Activated naive CD4-positive, alpha-beta T cell treated with anti-CD3 and anti-CD28 coated beads for 36 hours (primary cell): ENCODE results near the gene PI4KB. TPM values are rescaled to one million over a fixed set of nuclear protein-coding genes. Genes with fewer than 3 reads are reported as not detected.

Experiments used
- CTCF ChIA-PET: fragments of 350-600 bp; sonication (Branson Sonifier 250); formaldehyde crosslinking; loops from one replicate; lab custom pipeline; 2021; ENCODE audit warnings: antibody characterized with exemption; lab: Charles Lee
- DNase-seq: peaks from one replicate; pipeline ENCODE4 v3.0.0-alpha.2; 2020
- H3K27ac Mint-ChIP-seq: one replicate; pipeline ENCODE4 v1.8.0; 2021; ENCODE audit warnings: mild to moderate bottlenecking, mixed read lengths
- H3K27me3 Mint-ChIP-seq: one replicate; pipeline ENCODE4 v1.8.0; 2021; ENCODE audit warnings: low read depth, mixed read lengths
- H3K36me3 Mint-ChIP-seq: one replicate; pipeline ENCODE4 v1.8.0; 2021; ENCODE audit warnings: low read depth, mixed read lengths
- H3K4me1 Mint-ChIP-seq: one replicate; pipeline ENCODE4 v1.8.0; 2021; ENCODE audit warnings: low read depth, mixed read lengths
- H3K4me3 Mint-ChIP-seq: one replicate; pipeline ENCODE4 v1.8.0; 2021; ENCODE audit warnings: mild to moderate bottlenecking, moderate library complexity, mixed read lengths
- H3K9me3 Mint-ChIP-seq: one replicate; pipeline ENCODE4 v1.8.0; 2021; ENCODE audit warnings: mixed read lengths
- intact Hi-C: fragments of 100-400 bp; cut with micrococcal nuclease; formaldehyde crosslinking; loops from one replicate; pipeline ENCODE4 v1.15.1; 2023
- total RNA-seq, 2 experiments: library from RNA; stranded (reverse); gene quantifications; one replicate each; pipeline ENCODE4 v1.2.3, GENCODE V29; 2021

Gene PI4KB
- total RNA-seq, 2 experiments from 2014 or later: 64.1 to 69.2 TPM

DNA sequence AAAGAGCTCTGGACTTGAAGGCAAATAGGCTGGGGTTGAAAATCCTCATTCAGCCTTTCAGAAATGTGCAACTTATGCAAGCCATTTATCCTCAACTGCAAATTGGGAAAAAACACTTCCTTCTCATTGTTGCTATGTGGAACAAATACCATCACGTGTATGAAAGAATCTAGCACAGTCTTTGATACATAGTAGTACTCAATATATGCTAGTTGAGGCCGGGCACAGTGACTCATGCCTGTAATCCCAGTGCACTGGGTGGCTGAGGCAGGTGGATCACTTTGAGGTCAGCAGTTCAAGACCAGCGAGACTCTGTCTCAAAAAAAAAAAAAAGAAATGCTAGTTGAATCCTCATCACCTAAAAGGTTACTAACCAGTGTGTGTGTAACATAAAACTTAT lies 8.2 kb downstream of the PI4KB start:
- Mint-ChIP-seq H3K36me3 (peaks cover 21% of the 10 kb centered on the region), H3K9me3 (no peaks in the 10 kb centered on the region), H3K27me3 (no peaks in the 10 kb centered on the region), H3K4me3 (no peak overlapping the region), H3K27ac (no peak overlapping the region), H3K4me1 (peaks cover 28% of the 10 kb centered on the region)
- intact Hi-C loops: no loop called here
- CTCF ChIA-PET: no interaction called here
- DNase-seq: no peak

DNA sequence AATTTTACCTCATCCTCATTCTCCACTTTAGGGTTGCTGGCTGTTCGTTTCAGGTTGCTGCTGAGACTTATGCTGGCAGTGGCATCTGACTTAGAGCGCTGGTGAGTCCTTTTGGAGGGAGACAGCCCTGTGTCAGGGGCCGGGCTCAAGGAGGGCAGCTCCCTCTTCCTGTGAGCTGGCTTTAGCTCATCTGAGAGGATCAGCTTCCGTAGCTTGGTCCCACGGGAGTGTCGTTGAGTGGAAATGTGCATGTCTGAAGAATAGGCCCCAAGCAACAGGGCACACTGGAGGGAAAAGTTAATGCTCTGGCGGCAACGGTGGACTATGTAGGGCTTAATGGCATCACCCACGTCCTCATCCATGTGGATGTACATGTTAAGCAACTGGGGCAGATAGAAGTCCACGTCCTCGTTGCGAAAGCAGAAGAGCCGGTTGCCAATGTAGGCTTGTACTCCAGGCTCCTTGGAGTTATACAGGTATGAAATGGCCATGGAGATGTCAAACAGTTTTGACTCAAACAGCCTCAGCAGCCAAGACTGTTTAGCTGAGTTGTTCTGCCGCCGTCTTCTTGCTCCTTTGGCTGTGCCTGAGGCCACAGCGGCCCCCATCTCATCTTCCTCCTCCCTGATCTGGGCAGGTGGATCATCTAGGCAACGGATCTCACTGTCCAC lies 11.5 kb downstream of the PI4KB start:
- CTCF ChIA-PET: interaction anchor here (0.7 to 3.3 kb wide), 3 partner anchors 14 to 233 kb away, joined by 3 to 10 read pairs (median 4); no protein-coding TSS in a partner anchor
- no peaks in the 10 kb centered on the region for H3K27me3 Mint-ChIP-seq
- intact Hi-C loops: no loop called here
- H3K4me3 Mint-ChIP-seq: no peak overlapping the region
- H3K9me3 Mint-ChIP-seq: no peaks in the 10 kb centered on the region
- H3K4me1 Mint-ChIP-seq: peaks cover 43% of the 10 kb centered on the region
- no peak overlapping the region for H3K27ac Mint-ChIP-seq
- DNase-seq: no peak
- H3K36me3 Mint-ChIP-seq: peaks cover 18% of the 10 kb centered on the region

DNA sequence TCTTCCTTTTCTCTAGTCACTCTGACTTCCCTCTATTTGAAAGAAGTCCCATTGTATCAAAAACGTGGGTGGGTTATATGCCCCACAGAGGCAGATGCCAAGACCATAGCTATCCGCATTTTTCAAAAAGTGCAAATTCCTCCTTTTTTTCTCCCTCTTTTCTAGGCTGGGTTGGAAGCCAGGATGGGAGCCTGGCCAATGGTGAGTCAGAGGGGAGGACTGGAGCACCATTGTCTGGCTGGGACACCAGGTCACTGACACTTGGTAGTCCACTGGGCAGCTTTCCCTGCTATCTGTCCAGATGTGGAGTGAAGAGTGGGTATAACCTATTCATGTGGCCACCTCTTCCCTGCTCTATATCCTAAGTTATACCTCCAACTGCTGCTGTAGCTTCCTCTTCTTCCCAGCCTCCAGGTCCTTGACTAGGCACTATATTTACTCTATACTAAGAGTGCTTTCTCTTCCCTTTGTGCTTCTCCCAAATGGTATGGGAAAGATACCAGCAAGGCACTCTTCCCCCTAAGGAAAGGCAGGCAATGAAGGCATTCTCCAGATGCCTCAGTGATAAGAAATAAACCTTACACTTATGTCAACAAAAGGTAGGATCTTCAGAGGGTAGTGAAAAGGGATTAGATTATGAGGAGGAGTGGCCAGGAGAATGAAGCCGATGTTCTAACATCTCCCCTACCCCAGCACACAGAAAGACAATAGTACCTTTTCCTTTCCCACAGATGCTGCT lies 12.9 kb downstream of the PI4KB start:
- peak overlapping the region; percentile 6 for H3K27ac Mint-ChIP-seq
- H3K4me1 Mint-ChIP-seq: peaks cover 38% of the 10 kb centered on the region
- peaks cover 15% of the 10 kb centered on the region for H3K36me3 Mint-ChIP-seq
- no peak for DNase-seq
- CTCF ChIA-PET: interaction anchor here (4.7 to 6.0 kb wide), 3 partner anchors 13 to 25 kb away, joined by 21 to 68 read pairs (median 43); partner anchors contain the start of gene PI4KB
- H3K4me3 Mint-ChIP-seq: no peak overlapping the region
- intact Hi-C loops: no loop called here
- H3K27me3 Mint-ChIP-seq: no peaks in the 10 kb centered on the region
- H3K9me3 Mint-ChIP-seq: no peaks in the 10 kb centered on the region

DNA sequence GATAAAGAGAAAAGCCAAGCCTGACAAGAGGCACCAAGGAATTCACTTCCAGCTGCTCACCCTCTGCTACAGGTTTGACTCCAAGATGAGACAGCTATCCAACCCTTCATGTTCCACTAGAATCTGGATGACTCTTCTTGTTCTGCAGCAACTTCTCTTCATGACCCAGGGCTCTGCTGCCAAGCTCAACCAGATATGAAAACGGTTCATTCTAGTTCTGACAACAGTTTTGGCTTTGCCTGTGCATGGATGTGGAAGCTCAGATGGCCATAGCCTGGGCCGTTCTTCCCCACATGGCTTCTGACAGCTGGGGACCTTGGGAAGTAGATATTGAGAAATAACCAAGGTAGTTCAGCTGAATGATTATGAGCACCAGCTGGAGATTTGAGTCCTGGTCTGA lies 13.7 kb downstream of the PI4KB start:
- peaks cover 37% of the 10 kb centered on the region for H3K4me1 Mint-ChIP-seq
- DNase-seq: no peak
- no peak overlapping the region for H3K27ac Mint-ChIP-seq
- no peaks in the 10 kb centered on the region for H3K9me3 Mint-ChIP-seq
- intact Hi-C loops: no loop called here
- H3K27me3 Mint-ChIP-seq: no peaks in the 10 kb centered on the region
- CTCF ChIA-PET: interaction anchor here (4.7 to 6.0 kb wide), 3 partner anchors 13 to 26 kb away, joined by 21 to 68 read pairs (median 43); partner anchors contain the start of gene PI4KB
- peaks cover 14% of the 10 kb centered on the region for H3K36me3 Mint-ChIP-seq
- no peak overlapping the region for H3K4me3 Mint-ChIP-seq

DNA sequence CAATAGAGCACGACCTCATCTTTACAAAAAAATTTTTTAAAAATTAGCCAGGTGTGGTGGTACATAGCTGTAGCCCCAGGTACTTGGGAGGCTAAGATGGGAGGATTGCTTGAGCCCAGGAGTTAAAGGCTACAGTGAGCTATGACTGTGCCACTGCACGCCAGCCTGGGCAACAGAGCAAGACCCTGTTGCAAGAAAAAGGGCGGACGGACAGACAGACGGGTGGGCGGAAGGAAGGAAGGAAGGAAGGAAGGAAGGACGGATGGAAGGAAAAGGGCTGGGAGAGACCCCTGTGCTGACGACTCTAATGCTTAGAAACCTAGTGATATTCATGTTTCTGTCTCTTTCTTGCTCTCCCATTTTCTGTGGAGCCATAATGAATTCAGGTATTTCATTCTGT lies 14.4 kb downstream of the PI4KB start:
- intact Hi-C loops: no loop called here
- H3K27ac Mint-ChIP-seq: peak overlapping the region; percentile 92
- H3K4me1 Mint-ChIP-seq: peaks cover 37% of the 10 kb centered on the region
- H3K4me3 Mint-ChIP-seq: no peak overlapping the region
- CTCF ChIA-PET: interaction anchor here (0.7 to 6.0 kb wide), 6 partner anchors 9 to 86 kb away, joined by 3 to 68 read pairs (median 17); partner anchors contain the start of genes PI4KB, PSMB4 and ZNF687
- no peaks in the 10 kb centered on the region for H3K27me3 Mint-ChIP-seq
- peaks cover 14% of the 10 kb centered on the region for H3K36me3 Mint-ChIP-seq
- no peak for DNase-seq
- no peaks in the 10 kb centered on the region for H3K9me3 Mint-ChIP-seq

DNA sequence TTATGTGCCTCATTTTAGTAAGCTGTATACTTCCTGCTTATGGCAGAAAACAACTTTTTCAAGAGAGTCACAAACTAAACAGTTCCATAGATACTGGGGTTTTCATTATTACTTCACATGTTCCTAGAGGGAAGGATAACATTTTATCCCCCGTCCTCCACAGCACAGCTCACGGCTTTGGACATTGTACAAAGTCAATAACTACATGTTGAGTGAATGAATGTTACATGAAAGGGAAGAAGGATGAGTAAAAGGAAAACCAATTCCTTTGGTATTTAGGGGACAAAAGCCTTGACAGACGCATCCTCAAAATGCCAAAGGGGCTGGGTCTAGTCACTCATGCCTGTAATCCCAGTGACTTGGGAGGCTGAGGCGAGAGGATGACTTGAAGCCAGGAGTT lies 14.8 kb downstream of the PI4KB start:
- Mint-ChIP-seq H3K4me3 (no peak overlapping the region), H3K4me1 (peaks cover 37% of the 10 kb centered on the region), H3K27ac (peak overlapping the region; percentile 92), H3K27me3 (no peaks in the 10 kb centered on the region), H3K36me3 (peaks cover 11% of the 10 kb centered on the region), H3K9me3 (no peaks in the 10 kb centered on the region)
- no peak for DNase-seq
- CTCF ChIA-PET: interaction anchor here (0.5 to 6.0 kb wide), 10 partner anchors 9 to 211 kb away, joined by 3 to 68 read pairs (median 4); partner anchors contain the start of genes PI4KB, PSMB4 and ZNF687
- intact Hi-C loops: no loop called here

DNA sequence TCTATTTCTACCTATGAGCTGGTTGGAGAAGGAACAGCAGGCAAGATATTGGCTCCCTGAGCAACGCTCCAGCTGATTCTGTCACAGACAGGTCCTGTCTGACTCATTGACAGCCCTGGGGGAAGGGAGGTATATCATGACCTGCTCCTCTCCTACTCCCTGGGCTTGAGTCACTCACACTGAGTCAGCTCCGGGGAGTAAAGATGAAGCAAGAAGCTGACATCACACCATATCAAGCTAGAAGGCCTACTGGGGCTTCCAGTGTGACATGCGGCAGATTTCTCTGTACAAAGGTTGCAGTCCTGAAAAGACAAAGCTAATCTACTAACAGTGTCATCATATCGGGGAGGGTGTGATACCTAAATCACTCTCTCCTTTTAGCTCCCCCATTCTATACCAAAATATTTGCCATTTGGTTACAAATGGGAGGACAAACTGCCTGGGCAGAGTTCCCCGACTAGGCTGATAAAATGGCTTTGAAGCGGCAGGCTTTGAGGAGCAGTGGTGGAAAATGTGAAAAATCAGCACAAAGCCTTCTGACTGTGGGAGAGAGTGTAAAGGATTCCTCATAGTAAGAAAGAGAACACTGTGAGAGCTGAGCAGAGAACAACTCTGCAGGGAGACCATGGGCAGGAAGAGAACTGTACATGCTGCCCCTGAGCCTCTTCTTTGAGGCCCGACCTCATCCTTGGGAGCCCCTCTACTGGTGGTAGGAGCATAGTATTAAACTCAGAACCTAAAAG lies 15.5 kb downstream of the PI4KB start:
- DNase-seq: peak; percentile 94
- intact Hi-C loops: loop anchor here (1.0 kb wide), 5 partner anchors 16 to 389 kb away; partner anchors contain the start of genes PI4KB, PSMB4 and RFX5
- peaks cover 37% of the 10 kb centered on the region for H3K4me1 Mint-ChIP-seq
- no peaks in the 10 kb centered on the region for H3K27me3 Mint-ChIP-seq
- H3K4me3 Mint-ChIP-seq: no peak overlapping the region
- H3K27ac Mint-ChIP-seq: peak overlapping the region; percentile 92
- no peaks in the 10 kb centered on the region for H3K9me3 Mint-ChIP-seq
- CTCF ChIA-PET: interaction anchor here (0.5 to 6.0 kb wide), 12 partner anchors 11 to 210 kb away, joined by 3 to 68 read pairs (median 4); partner anchors contain the start of genes PI4KB, PSMB4, RFX5 and ZNF687
- H3K36me3 Mint-ChIP-seq: peaks cover 15% of the 10 kb centered on the region

DNA sequence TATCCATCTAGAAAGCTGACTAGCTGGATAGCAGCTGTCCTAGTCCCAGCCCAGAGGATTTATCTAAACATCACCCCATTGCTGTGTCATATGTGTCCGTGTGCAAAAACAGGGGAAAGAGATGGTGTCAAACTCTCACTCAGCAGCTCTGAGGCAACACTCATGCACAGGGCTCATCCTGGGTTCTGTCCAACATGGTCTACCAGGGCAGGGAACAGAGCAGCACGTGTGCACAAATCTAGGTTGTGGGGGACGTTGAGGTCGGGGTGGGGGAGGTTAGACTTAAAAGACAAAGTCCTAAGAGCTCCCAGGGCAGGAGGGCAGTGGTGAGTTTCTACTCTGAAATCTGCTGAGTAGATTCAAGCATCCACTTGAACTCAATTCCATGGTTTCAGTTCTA lies 16.2 kb downstream of the PI4KB start:
- intact Hi-C loops: loop anchor here (1.0 kb wide), 5 partner anchors 16 to 389 kb away; partner anchors contain the start of genes PI4KB, PSMB4 and RFX5
- peak overlapping the region; percentile 92 for H3K27ac Mint-ChIP-seq
- no peak for DNase-seq
- H3K36me3 Mint-ChIP-seq: peaks cover 15% of the 10 kb centered on the region
- H3K4me3 Mint-ChIP-seq: no peak overlapping the region
- peaks cover 37% of the 10 kb centered on the region for H3K4me1 Mint-ChIP-seq
- no peaks in the 10 kb centered on the region for H3K27me3 Mint-ChIP-seq
- no peaks in the 10 kb centered on the region for H3K9me3 Mint-ChIP-seq
- CTCF ChIA-PET: interaction anchor here (0.7 to 6.0 kb wide), 6 partner anchors 10 to 36 kb away, joined by 3 to 68 read pairs (median 17); partner anchors contain the start of genes PI4KB, RFX5 and ZNF687

DNA sequence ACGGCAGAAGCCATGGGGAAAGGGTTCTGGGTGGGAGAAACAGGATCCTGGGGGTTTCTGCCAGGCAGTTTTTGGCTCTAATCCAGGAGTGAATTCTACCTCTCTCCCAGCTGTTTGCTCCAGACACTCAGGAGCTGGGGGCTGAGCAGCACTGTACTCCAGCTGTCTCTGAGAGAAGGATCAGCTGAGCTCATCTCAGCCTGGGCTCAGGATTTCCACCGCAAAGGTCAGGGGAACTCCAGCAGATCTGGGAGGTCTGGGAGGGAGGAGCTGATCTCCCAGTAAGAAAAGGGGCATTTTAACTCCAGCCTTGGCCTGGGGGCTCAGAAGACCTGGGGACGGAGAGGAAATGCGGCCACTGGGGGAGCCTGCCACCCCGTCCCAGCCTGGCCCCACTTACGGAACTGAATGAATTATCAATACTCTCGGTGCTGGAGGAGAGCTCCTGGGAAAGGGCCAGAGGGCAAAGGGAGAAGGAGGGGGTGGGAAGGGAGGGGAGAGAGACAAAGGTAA lies 17.3 kb downstream of the PI4KB start:
- intact Hi-C loops: no loop called here
- CTCF ChIA-PET: interaction anchor here (0.5 to 6.0 kb wide), 6 partner anchors 9 to 151 kb away, joined by 3 to 68 read pairs (median 14); partner anchors contain the start of gene PI4KB
- Mint-ChIP-seq H3K27me3 (no peaks in the 10 kb centered on the region), H3K4me1 (peaks cover 37% of the 10 kb centered on the region), H3K27ac (peak overlapping the region; percentile 17), H3K36me3 (peaks cover 24% of the 10 kb centered on the region), H3K9me3 (no peaks in the 10 kb centered on the region), H3K4me3 (no peak overlapping the region)
- no peak for DNase-seq

DNA sequence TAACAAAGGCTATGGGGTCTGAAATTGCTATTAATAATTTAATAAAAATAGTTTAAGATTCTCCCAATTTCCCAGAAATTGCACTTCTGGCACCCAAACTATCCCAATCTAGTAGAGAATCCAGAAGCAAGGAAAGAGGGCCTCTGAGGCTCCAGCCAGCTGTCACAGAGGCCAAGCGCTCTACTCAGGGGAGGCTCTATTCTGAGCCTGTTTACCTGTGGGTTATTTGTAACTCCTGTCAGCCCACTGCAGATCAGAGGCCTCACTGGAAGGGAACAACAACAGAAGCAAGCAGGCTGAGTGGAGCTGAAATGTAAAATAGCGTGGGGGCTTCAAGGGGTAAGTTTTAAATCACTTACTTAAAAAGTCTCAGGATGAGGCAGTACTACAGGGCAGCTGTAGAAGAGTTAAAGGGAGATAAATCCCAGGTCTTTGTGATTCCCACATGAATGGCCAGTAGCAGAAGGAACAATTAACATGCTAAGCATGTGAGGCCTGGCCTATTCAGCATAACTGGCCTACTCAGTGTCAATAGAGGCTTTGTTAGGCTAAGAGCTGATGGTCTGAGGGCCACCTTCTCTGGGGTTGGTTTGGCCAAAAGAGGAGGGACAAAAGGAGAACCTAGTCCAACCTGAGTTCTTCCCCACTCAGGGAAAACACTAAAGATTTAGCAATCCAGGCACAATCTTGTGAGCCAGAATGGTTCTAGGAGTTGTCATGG lies 32.3 kb downstream of the PI4KB start:
- no peak for DNase-seq
- no peaks in the 10 kb centered on the region for H3K4me1 Mint-ChIP-seq
- intact Hi-C loops: no loop called here
- H3K27me3 Mint-ChIP-seq: no peaks in the 10 kb centered on the region
- no peak overlapping the region for H3K4me3 Mint-ChIP-seq
- no peaks in the 10 kb centered on the region for H3K9me3 Mint-ChIP-seq
- peaks cover 25% of the 10 kb centered on the region for H3K36me3 Mint-ChIP-seq
- H3K27ac Mint-ChIP-seq: peak overlapping the region; percentile 56
- CTCF ChIA-PET: interaction anchor here (0.6 to 7.2 kb wide), 6 partner anchors 9 to 389 kb away, joined by 3 to 59 read pairs (median 4); no protein-coding TSS in a partner anchor

DNA sequence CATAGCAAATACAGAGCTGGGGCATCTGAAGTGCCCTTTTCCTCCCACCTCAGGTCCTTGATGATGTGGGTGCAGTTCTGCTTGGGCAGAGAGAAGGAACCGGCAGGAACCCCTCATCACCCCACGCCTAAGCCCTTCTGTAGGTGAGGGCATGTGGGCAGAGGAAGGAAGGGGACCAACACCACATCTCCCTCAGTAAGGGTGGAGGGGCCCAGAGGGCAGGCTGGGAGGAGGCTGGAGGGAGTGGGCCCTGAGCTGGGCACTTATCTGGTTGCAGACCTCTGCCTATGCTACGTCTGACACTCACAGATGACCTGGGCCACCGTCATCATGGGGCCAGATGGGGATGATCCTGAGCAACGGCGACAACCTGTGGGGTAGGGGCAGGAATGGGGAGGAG lies 34.1 kb downstream of the PI4KB start:
- Mint-ChIP-seq H3K4me1 (peaks cover 13% of the 10 kb centered on the region), H3K9me3 (no peaks in the 10 kb centered on the region), H3K27me3 (no peaks in the 10 kb centered on the region), H3K4me3 (no peak overlapping the region), H3K27ac (no peak overlapping the region), H3K36me3 (peaks cover 23% of the 10 kb centered on the region)
- CTCF ChIA-PET: interaction anchor here (1.5 to 7.2 kb wide), 2 partner anchors 9 to 48 kb away, joined by 4 to 59 read pairs; no protein-coding TSS in a partner anchor
- intact Hi-C loops: no loop called here
- no peak for DNase-seq
